ENCODE data around the gene PKIB.

- TF ChIP-seq CTCF (IDR thresholded peaks at IDR 0.05) (no peak), POLR2A (IDR thresholded peaks at IDR 0.05) (no peak)
These were observed 148.7 kb downstream of the PKIB start for GRCh38 chr6:122758927-122759334.

Data from esophagus squamous epithelium (tissue), 4 donors.